Measurements from ENCODE around the gene HNRNPUL2.
"Not testable (repeated sequence)": the region's sequence is repeated elsewhere in the genome, so short reads cannot be mapped to it uniquely, and the experiment has no call there.

HNRNPUL2 gene

GRCh38 chr11:62705880-62706849 is 21.1 kb downstream of the HNRNPUL2 start:
- in situ Hi-C loops (cut with MboI; ENCODE audit: low sequenced_read_pairs), result no loop called here

GRCh38 chr11:62705413-62705812 is 21.8 kb downstream of the HNRNPUL2 start:
- in situ Hi-C loops (cut with MboI; ENCODE audit: low sequenced_read_pairs), result no loop called here

DNA sequence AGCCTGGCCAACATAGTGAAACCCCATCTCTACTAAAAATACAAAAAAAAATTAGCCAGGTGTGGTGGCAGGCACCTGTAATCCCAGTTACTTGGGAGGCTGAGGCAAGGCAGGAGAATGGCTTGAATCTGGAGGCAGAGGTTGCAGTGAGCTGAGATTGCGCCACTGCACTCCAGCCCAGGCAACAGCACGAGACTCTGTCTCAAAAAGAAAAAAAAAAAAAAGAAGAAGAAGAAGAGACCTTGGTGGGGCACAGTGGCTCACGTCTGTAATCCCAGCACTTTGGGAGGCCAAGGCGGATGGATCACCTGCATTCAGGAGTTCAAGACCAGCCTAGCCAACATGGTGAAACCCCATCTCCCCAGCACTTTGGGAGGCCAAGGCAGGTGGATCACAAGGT is 23.3 kb downstream of the HNRNPUL2 start:
- in situ Hi-C loops (cut with MboI; ENCODE audit: low sequenced_read_pairs), result not testable (repeated sequence)

- in situ Hi-C loops (cut with MboI; ENCODE audit: low sequenced_read_pairs), result no loop called here
Observed at GRCh38 chr11:62702246-62702645, 25.0 kb downstream of the HNRNPUL2 start.

- in situ Hi-C loops (cut with MboI; ENCODE audit: low sequenced_read_pairs), result no loop called here
Observed at GRCh38 chr11:62694455-62695167, 32.6 kb downstream of the HNRNPUL2 start.

DNA sequence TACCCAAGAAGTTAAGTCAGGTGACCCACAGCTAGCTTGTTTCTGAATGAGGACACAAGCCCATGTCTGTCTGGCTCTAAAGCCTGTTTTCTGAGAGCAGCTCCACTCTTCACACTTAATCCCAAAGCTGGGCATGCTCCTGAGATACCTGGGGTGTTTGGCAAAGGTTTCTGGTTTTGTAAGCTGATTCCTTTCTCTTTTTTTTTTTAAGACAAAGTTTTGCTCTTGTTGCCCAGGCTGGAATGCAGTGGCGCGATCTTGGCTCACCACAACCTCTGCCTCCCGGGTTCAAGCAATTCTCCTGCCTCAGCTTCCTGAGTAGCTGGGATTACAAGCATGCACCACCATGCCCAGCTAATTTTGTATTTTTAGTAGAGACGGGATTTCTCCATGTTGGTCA is 33.6 kb downstream of the HNRNPUL2 start:
- in situ Hi-C loops (cut with MboI; ENCODE audit: low sequenced_read_pairs), result not testable (repeated sequence)

DNA sequence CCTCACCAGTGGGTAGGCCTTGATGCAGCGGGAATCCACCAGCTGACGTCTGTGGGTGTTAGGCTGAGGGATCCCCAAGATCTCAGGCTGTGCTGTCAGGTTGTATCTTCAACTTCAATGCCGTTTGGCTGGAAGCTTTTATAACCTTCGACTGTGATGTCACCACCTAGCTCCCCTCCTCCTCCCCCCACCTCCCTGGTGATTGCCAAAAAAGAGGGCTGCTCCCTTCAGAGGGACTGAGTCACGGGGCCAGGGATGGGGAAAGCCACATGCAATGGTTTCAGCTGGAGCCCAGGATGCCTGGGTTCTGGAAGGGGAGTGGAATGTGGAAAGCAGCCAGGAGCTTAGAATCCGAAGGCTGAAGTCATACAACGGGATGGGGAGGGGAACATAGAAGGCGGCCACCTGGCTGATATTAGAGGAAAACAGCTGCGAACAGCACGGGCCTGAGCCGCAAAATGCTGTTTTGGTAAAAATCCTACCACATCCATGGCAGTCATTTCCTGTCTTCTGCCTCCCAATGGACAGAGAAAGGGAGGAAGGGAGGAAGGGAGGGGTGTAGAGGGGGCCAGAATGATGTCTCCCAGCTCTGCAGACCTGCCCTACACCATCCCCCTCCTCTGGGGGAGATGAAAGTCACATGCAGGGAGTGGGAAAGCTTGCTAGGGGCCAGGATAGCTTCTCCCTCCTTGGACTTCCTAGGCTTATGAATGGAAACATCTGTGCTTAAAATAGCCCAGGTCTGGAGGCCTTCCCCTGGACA is 37.7 kb downstream of the HNRNPUL2 start, which contains the start of gene LRRN4CL:
Gene LRRN4CL, minus strand, starts transcription at position 110 of the 763 bp plus-strand sequence. CDS start 1,022 bp downstream, outside the sequence.
- in situ Hi-C loops (cut with MboI; ENCODE audit: low sequenced_read_pairs), result no loop called here

GRCh38 chr11:62688491-62688890 is 38.8 kb downstream of the HNRNPUL2 start:
- in situ Hi-C loops (cut with MboI; ENCODE audit: low sequenced_read_pairs), result no loop called here

DNA sequence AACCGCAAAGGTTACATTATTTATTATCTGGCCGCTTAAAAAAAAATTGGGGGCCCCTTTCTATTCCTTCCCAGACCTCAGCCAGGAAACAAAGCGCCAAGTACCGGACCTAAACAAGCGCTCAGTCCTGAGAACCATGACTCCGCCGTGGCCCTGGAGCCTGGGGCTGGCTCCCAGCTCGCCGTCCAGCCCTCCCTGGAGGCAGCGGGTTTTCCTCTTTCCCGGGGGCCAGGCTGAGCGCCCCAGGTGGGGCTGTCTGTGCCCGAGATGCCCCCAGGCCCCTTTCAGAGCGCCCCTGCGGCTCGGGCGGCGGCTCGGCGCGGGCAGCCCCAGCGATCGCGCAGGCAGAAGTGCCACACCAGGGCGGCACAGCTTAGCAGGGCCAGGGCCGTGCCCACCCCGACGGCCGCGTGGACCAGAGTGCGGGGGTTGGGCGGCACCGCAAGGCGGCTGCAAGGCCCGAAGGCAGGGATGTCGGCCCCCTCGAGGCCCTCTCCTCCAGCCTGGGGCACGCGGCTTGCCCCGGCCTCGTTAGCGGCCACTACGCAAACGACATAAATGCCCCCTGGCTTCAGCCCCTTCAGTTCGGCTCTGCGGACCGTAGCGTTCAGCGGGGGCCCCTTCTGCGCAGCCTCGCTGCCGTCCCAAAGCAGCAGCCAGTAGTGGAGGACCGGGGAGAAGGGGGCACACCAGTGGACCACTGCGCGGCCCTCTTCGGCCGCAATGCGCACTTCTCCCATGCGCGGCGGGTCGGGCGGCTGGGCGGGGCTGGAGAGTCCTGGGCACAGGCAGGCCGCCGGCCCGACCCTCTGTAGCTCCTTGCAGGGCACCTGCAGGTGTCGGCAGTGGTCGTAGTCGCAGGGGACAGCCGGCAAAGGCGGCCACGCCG is 39.5 kb downstream of the HNRNPUL2 start:
- in situ Hi-C loops (cut with MboI; ENCODE audit: low sequenced_read_pairs), result no loop called here

- in situ Hi-C loops (cut with MboI; ENCODE audit: low sequenced_read_pairs), result no loop called here
Observed at GRCh38 chr11:62682518-62682917, 44.7 kb downstream of the HNRNPUL2 start.

DNA sequence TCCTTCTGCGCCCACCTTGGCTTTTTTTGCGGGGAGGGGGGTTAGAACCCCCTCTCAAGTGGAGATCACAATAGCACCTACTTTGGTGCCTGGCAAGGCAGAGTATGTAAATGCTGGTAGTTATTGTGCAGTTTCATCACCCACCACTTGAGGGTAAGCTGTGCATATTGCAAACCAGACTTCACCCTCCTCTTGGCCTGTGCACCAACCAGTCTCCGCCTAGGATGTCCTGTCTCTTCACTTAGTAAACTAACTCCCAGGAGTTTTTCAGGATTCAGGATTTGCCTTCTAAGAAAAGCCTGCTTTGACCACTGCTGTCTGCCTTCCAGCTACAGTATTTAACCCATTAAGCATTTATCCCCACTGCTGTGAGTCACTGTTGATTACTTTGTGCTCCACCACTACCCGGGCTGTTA is 46.4 kb downstream of the HNRNPUL2 start:
- in situ Hi-C loops (cut with MboI; ENCODE audit: low sequenced_read_pairs), result no loop called here

DNA sequence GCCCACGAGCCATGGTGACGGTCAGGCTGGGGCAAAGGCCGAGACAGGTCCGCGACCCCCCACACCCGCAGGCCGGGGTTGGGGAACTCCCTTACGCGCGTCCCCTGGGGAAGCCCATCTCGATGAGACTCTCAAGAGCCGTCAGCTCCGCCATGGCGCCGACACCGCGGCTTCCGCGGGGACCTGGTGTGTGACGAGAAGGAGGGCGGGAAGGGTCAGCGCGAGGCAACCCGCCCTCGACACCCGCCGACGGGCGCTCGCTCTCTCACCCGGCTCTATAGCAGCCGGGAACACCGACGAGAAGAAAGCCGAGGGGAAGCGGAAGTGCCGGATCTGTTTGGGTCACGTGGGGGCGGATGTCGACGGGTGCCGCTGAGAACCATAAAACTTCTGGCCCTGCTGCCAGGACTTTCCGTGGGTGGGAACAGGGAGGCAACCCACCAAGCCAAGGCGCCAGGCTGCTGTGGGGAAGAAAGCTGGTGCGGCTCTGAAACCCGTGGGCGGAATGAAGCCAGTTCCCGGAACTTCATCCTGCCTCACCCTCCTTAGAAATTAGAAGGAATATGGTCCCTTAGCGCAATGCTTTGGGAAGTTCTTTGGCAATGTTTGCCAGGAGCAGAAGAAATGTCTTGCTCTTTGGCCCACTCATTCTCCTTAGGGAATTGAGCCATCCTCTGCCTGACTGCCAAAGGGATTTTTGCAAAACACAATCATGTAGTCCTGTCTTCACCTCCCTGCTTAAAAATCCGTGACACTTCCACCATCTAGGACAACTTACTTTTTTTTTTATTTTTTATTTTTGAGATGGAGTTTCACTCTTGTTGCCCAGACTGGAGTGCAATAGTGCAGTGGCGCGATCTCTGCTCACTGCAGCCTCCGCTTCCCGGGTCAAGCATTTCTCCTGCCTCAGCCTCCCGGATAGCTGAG is 48.2 kb downstream of the HNRNPUL2 start, which contains the start of gene UBXN1:
Gene UBXN1, minus strand, starts transcription at position 304 of the 927 bp plus-strand sequence. Its CDS starts 150 bp downstream, at position 154.
- in situ Hi-C loops (cut with MboI; ENCODE audit: low sequenced_read_pairs), result no loop called here

DNA sequence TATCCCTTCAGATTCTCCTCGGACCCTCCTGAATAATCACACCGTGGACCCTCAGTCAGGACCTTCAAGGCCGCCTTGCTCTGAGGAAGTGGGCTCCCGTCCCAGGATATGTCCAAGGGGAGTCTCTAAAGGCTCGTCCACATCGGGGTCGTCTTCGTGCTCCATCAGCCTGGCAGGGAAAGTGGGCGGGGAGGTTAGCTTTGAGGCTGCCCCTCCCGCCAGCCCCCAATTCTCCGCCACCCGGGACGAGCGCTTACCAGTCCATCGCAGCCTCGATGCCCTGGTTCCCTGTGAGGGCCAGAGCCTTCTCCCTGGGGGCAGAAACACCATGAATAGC is 48.9 kb downstream of the HNRNPUL2 start:
- in situ Hi-C loops (cut with MboI; ENCODE audit: low sequenced_read_pairs), result no loop called here

- in situ Hi-C loops (cut with MboI; ENCODE audit: low sequenced_read_pairs), result no loop called here
Observed at GRCh38 chr11:62677714-62678113, 49.5 kb downstream of the HNRNPUL2 start.

GRCh38 chr11:62677156-62677555 is 50.1 kb downstream of the HNRNPUL2 start:
- in situ Hi-C loops (cut with MboI; ENCODE audit: low sequenced_read_pairs), result no loop called here

DNA sequence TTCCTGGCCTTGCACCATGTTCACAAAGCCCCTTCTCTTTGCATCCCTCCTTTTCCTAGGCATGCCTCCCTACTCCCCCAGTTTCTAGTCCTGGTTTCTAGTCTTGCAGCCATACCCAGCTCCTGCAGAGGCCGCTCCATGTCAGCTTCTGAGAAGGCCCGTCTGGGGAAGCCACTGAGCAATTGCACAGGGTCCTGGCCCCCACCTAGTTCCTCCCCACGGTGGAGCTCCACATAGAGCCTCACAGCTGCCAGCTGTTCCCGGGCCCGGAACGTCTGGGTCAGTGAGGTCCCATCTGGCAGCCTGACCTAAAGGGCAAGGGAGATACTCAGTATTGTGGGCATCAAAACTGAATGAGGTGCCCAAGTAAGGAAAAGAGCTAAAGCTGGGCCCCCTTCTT is 50.6 kb downstream of the HNRNPUL2 start:
- in situ Hi-C loops (cut with MboI; ENCODE audit: low sequenced_read_pairs), result no loop called here

DNA sequence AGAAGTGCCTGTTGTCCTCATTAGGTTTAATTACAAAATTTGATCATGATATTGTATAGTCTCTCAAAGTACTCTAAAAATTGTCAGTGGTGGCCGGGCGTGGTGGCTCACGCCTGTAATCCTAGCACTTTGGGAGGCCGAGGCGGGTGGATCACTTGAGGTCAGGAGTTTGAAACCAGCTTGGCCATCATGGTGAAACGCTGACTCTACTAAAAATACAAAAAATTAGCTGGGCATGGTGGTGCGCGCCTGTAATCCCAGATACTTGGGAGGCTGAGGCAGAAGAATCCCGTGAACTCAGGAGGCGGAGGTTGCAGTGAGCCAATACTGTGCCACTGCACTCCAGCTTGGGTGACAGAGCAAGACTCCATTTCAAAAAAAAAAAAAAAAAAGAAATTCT is 51.8 kb downstream of the HNRNPUL2 start:
- in situ Hi-C loops (cut with MboI; ENCODE audit: low sequenced_read_pairs), result not testable (repeated sequence)

- in situ Hi-C loops (cut with MboI; ENCODE audit: low sequenced_read_pairs), result no loop called here
Observed at GRCh38 chr11:62673196-62673525, 54.1 kb downstream of the HNRNPUL2 start.

All from hTERT RPE-1 (cell line).